HG03439 (cell line): ENCODE results near the gene CSNK2A1.
"Not testable (repeated sequence)": the region's sequence is repeated elsewhere in the genome, so short reads cannot be mapped to it uniquely, and the experiment has no call there.

Experiments
- ATAC-seq: cut with Tn5 transposase; IDR thresholded peaks from one replicate; pipeline ENCODE4 v1.9.1; 2021; ENCODE audit warnings: mild to moderate bottlenecking, moderate library complexity; ENCODE audit not compliant: unreplicated experiment

The CSNK2A1 gene

GRCh38 chr20:536426-537010 is 7.1 kb downstream of the CSNK2A1 start:
- ATAC-seq, result no peak

DNA sequence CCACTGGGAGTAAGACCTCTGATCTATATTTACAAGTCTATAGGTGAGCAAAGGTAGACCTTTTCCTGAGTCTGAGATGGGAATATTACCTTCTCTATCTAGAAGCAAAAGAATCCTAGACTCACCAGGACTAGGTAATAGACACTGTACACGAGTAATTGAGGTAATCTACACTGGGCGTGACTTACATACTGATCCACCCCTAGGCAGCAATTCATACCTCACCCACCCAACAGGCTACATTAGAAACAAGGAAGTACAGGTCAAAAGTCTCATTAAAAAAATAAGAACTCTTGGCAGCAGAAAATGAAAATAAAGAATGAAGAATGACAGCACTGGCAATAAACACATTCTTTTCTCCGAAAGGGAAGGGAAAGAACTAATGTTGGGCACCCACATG is 7.6 kb downstream of the CSNK2A1 start:
- ATAC-seq, result no peak

- ATAC-seq, result no peak
Observed at GRCh38 chr20:533526-533925, 10.1 kb downstream of the CSNK2A1 start.

DNA sequence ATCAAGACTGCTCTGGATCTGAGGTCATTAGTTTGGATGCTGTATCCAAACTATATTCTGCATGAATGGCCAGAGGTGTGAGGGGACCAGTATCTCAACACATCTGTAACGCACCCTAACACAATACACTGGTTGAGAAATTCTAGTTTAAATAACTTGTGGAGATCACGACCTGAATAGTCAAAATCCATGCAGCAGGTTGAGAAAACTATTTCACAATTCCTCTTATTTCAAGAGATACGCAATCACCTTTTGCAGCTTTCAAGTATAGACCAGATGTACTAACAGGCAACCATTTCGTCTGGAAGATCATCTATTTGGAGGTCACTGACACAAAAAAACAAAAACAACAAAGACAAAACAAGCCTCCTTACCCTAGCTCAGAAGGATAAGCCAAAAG is 11.1 kb downstream of the CSNK2A1 start:
- ATAC-seq, result no peak

GRCh38 chr20:531608-532007 is 12.0 kb downstream of the CSNK2A1 start:
- ATAC-seq, result no peak

DNA sequence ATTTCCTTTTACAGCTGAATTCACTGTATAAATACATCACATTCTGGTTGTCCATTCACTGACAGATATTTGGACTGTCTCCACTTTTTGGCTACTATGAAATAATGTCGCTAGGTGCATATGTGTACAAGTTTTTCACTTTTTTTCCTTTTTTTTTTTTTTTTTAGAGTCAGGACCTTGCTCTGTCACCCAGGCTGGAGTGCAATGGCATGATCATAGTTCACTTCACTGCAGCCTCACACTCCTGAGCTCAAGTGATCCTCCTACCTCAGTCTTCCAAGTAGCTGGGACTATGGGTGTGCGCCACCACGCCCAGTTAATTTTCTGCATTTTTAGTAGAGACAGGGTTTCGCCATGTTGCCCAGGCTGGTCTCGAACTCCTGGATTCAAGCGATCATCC is 13.3 kb downstream of the CSNK2A1 start:
- ATAC-seq, result no peak

- no peak for ATAC-seq
Observed at GRCh38 chr20:528923-529604, 14.5 kb downstream of the CSNK2A1 start.

DNA sequence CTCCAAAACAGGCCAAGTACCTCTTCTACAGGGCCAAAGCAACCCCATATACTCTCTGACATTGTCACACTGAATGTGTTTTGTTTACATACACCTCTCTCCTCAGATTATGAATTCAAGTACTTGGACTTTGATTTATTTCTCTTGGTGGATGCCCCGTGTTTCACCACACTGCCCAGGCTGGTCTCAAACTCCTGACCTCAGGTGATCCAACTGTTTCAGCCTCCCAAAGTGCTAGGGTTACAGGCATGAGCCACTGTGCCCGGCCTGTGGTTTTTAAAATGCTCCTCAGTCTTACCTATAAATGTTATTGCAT is 16.1 kb downstream of the CSNK2A1 start:
- no peak for ATAC-seq

DNA sequence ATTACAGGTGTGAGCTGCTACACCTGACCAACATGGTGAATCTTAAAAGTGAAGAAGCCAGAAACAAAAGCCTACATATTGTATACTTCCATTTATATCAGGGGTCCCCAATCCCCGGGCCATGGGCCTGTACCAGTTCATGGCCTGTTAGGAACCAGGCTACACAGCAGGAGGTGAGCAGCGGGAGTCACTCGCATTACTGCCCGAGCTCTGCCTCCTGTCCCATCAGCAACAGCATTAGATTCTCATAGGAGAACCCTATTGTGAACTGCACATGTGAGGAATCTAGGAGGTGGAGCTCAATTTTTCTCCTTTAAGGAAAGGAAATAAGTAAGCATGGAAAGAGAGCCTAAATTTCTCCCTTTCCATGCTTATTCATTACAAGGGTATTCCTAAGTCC is 21.7 kb downstream of the CSNK2A1 start:
- no peak for ATAC-seq

DNA sequence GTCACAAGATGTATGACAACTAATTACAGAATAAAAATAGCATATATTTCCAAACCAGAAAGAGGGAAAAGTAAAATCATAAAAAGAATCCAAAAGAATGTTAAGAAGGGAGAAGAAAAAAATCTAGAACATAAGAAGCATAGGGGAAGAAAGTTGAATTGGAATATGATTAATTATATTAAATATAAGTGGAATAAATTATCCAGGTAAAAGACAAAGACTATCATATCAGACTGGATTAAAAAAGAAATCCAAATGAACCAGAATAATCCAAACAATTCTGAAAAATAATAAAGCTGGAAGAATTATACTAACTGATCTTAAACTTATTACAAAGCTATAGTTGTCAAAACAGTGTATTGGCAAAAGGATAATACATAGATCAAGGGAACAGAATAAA is 23.6 kb downstream of the CSNK2A1 start:
- no peak for ATAC-seq

DNA sequence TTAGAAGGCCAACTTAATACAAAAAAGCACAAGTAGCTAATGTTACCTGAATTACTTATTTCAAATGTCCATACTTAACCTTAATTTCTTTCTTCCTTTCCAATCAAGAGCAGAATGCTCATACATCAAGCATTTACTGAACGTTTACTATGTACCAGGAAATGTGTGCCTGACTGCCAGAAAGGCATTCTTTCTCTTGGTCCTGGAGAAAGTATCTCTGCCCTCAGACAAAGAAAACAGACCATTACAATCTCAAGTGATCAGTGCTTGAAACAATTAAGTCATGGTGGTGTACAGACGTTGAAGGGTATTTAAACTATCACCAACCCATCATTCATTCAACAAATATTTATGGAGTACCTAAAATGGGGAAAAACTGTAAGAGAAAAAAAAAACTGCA is 26.4 kb downstream of the CSNK2A1 start:
- no peak for ATAC-seq

DNA sequence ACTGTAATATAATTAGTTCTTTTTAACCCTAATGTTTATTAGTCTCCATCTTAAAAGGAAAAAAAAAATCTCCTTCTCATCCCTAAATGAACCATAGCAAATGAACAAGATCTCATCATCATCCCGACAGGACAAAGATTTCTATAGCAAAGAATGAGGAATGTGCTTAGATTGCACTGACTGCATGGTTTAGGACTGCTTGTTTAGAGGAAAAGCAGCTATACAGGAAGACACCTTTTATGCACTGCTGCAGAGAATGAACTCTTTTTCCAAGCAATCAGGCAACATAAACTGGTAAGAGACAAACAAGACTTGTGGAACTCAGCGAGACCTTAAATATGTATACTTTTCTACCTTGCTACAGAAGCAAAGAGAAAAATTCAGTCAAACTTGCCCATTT is 26.8 kb downstream of the CSNK2A1 start:
- no peak for ATAC-seq

DNA sequence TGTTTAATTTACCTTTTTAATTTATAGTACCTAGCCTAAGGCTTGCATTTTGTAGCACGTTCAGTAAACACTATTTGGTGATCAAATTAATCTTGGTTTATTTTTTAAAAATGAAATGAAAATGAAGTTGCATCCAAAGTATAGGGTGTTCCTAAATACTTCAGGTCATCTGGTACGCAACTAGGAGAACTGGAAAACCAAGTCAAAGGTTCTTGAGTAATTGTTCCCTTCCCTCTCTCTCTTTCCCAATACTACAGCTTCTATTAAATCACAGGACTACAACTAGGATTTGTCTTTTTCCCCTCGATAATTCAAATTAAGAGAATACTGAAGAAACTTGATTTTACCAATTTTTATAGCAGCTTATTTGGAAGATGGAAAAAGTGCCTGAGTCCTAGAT is 27.9 kb downstream of the CSNK2A1 start:
- no peak for ATAC-seq

DNA sequence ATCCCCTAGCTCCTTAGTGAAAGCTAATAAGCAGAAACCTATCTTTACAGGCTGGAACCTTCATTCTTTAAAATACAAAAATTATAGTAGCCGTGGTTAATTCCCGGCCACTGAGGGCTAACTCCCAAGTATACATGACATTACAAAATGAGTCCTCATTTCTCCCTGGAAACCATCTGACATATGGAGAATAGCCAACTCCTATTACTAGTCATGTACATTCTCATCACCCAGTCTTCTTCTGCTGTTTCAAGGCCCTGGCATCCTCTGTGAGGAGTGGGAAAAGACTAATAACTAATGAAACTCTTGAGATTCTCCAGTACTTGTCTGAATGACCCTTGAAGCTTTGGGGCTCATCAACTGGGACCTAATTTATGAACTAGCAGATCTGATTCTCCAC is 30.2 kb downstream of the CSNK2A1 start:
- no peak for ATAC-seq

- ATAC-seq, result not testable (repeated sequence)
Observed at GRCh38 chr20:510328-511057, 33.1 kb downstream of the CSNK2A1 start.

DNA sequence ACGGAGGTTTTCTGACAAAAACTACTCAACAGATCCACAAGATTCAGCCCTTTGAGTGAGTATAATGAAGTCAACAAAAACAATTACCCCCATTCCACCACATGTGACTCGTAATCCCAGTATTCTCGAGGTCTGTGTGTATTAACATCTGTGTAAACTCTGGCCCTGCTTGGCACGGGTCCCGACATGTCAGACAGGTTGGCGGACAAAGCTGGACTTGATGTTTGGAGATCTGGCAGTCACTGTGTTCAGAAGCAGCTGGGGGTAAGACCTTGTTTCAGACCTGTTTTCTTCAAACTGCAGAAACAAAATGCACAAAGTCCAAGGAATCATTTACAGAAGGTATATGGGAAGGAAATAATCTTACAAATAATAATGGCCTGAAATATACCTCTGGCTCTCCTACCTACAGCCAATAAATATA is 35.2 kb downstream of the CSNK2A1 start:
- not testable (repeated sequence) for ATAC-seq

GRCh38 chr20:507761-508332 is 35.7 kb downstream of the CSNK2A1 start:
- no peak for ATAC-seq

DNA sequence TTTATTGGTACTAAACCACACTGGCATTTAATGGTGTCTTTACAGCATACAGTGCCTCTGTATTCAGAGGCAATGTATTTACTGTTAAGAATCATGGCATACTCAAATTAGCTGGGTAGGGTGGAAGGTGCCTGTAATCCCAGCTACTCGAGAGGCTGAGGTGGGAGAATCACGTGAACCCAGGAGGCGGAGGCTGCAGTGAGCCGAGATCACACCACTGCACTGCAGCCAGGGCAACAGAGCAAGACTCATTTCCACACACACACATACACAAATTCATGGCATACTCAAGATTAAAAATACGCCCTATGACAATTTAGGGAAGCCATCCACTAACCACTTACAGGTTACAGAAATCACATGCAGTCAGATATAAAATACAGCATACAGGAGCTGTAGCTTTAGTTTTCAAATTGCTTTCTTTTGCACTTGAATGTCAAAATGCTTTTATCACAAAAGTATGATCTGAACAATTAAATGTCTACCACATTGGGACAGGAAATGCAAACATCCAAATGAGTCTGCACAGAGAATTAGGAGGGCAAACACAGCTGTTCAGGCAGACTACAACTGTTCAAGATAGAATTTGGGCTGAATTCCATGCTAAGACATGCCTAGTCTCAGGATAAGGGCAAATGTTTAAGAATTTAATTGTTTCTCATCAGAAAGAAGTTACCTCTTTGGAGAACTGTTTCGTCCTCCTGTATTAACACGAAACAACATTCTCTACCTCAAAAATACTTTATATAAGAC is 36.4 kb downstream of the CSNK2A1 start:
- no peak for ATAC-seq

DNA sequence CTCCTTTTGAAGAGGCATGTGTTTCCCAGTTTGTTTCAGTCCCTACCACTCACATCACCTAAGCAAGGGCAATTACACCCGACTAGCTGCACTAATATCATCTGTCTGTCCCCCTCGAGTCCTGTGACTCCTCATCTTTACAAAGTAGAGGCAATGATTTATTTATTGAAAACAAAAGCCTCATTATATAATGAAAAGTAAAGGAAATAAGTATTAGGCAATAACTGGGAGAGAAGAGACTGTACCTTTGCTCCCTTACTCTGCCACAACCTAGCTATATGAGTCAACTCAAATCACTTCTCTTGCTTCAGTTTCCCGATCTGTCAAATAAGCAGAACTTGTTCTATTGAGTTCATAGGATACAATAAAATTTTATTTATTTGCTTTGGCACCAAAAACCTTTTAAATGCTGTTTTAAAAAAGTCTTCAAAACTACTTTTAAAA is 38.9 kb downstream of the CSNK2A1 start:
- ATAC-seq, result no peak

DNA sequence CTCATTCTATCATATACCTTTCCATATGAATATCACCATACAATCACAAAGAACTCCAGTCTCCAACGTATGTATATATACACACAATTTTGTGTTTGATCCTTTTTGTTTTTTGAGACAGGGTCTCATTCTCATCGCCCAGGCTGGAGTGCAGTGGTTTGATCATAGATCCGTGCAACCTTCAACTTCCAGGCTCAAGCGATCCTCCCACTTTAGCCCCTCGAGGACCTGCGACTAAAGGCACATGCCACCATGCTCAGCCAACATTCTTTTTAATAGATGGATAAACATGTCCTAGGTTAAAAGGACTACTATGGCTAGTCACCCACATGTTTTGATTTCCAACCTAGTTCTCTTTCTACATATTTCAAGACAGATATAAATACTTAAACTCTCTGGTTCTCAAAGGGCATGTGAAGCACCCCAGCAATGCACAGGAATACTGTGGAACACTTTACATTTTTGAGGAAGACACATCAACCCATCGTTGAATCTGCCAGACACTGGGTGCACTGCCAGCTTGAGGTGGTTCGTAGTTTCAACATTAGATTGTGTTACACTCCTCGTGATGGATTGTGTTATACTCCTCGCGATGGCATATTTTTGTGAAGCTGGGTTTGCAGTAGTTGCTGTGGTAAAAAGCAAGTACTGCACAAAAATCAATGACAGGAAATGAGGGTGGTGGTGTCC is 40.4 kb downstream of the CSNK2A1 start:
- ATAC-seq, result no peak

GRCh38 chr20:497979-498378 is 45.6 kb downstream of the CSNK2A1 start:
- no peak for ATAC-seq
